OCI-LY1 (cell line): ENCODE measurements around the gene CDH2.

Experiments
- CTCF ChIP-seq: fragments of 200-600 bp; sonication (generic), shearing (Covaris generic); IDR thresholded peaks from 2 replicates; pipeline ENCODE4 v1.5.1; 2017; ENCODE audit warnings: mild to moderate bottlenecking, antibody characterized with exemption, low read length, moderate library complexity, mixed read lengths
- EZH2 ChIP-seq: fragments of 200-600 bp; sonication (generic), shearing (Covaris generic); IDR thresholded peaks from 2 replicates; pipeline ENCODE4 v1.8.0; 2017; ENCODE audit warnings: borderline replicate concordance, mixed run types, mild to moderate bottlenecking, antibody characterized with exemption, low read length, moderate library complexity, mixed read lengths

DNA sequence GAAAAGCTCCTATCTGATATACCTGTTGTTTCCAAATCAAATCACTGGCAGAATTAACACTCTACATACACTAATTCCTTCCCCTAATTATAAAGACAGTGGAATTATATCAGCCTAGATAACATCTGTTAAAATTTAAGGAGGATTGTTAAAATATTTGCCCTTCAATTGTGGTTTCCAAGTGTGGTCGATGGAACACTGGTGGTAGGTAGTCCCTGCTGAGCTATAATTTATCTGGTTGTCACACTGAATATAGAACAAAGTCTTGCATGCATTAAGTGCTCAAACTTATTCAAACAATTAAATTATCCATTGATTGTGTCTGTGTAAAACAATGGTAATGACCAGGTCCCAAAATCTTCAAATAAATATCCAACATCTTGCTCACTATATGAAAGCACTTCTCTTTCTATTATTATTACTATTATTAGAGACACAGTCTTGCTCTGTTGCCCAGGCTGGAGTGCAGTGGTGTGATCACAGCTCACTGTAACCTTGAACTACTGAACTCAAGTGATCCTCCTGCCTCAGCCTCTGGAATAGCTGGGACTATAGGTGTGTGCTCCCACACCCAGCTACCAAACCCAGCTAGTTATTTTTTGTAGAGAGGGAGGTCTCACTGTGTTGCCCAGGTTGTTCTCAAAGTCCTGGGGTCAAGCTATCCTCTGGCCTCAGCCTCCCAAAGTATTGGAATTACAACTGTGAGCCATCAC is 12.0 kb downstream of the CDH2 start:
- no peak for TF ChIP-seq CTCF
- no peak for TF ChIP-seq EZH2
